Suprapubic skin (tissue), 4 donors: Measurements from ENCODE around the gene KCNRG.

ENCODE experiments used
- EP300 ChIP-seq: sonication (generic); formaldehyde crosslinking; IDR thresholded peaks from one replicate; pipeline ENCODE4 v1.6.1; 2017; ENCODE audit warnings: antibody characterized with exemption
- POLR2A ChIP-seq, 2 donors: fragments of 450-650 bp; IDR thresholded peaks; one replicate each; pipeline ENCODE4 v1.6.1; 2017; ENCODE audit warnings: antibody characterized with exemption in 2 of 2, mild to moderate bottlenecking in 2 of 2, moderate library complexity in 2 of 2
- POLR2AphosphoS5 ChIP-seq, 3 donors: sonication (generic); formaldehyde crosslinking; IDR thresholded peaks; one replicate each; pipeline ENCODE4 v1.6.1; 2017; ENCODE audit warnings: antibody characterized with exemption in 3 of 3
- TF ChIP-seq, protein P1 (sequence below), 2 donors: fragments of 200-600 bp in 1 of 2; fragments of 450-650 bp in 1 of 2; sonication (generic) in 1 of 2; IDR thresholded peaks; one replicate each; pipeline ENCODE4 v1.5.1; 2016 to 2019; ENCODE audit warnings: antibody characterized with exemption in 2 of 2, mild to moderate bottlenecking in 1 of 2, moderate library complexity in 1 of 2

DNA sequence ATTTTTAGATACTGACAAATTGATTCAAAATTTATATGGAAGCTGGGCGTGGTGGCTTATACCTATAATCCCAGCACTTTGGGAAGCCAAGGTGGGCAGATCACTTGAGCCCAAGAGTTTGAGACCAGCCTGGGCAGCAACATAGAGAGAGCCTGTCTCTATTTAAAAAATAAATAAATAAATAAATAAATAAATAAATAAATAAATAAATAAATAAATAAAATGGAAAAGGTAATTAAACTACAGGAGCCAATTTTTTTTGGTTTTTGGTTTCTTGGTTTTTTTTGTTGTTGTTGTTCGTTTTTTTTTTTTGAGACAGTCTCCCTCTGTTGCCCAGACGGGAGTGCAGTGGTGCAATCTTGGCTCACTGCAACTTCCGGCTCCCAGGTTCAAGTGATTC is 47.8 kb upstream of the KCNRG start:
- TF ChIP-seq, protein P1, sequence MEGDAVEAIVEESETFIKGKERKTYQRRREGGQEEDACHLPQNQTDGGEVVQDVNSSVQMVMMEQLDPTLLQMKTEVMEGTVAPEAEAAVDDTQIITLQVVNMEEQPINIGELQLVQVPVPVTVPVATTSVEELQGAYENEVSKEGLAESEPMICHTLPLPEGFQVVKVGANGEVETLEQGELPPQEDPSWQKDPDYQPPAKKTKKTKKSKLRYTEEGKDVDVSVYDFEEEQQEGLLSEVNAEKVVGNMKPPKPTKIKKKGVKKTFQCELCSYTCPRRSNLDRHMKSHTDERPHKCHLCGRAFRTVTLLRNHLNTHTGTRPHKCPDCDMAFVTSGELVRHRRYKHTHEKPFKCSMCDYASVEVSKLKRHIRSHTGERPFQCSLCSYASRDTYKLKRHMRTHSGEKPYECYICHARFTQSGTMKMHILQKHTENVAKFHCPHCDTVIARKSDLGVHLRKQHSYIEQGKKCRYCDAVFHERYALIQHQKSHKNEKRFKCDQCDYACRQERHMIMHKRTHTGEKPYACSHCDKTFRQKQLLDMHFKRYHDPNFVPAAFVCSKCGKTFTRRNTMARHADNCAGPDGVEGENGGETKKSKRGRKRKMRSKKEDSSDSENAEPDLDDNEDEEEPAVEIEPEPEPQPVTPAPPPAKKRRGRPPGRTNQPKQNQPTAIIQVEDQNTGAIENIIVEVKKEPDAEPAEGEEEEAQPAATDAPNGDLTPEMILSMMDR (IDR thresholded peaks at IDR 0.05) = no peak
- no peak for TF ChIP-seq POLR2A (IDR thresholded peaks at IDR 0.05)
- no peak for TF ChIP-seq EP300
- no peak for TF ChIP-seq POLR2AphosphoS5 (IDR thresholded peaks at IDR 0.05)
